Peyer's patch (tissue), 4 donors: ENCODE data around the gene TMEM202.

Experiments
- POLR2A ChIP-seq, 2 donors: fragments of 450-650 bp; IDR thresholded peaks; one replicate each; pipeline ENCODE4 v1.5.1; 2017; ENCODE audit warnings: antibody characterized with exemption in 2 of 2, mild to moderate bottlenecking in 2 of 2, moderate library complexity in 2 of 2
- TF ChIP-seq, protein P1 (sequence below), 6 experiments: fragments of 450-650 bp in 4 of 6; fragments of 200-600 bp in 2 of 6; sonication (generic) in 1 of 6; IDR thresholded peaks; one replicate each; pipeline ENCODE4 v1.5.1; 2017 to 2019; ENCODE audit warnings: antibody characterized with exemption in 6 of 6, mild to moderate bottlenecking in 3 of 6, moderate library complexity in 1 of 6

DNA sequence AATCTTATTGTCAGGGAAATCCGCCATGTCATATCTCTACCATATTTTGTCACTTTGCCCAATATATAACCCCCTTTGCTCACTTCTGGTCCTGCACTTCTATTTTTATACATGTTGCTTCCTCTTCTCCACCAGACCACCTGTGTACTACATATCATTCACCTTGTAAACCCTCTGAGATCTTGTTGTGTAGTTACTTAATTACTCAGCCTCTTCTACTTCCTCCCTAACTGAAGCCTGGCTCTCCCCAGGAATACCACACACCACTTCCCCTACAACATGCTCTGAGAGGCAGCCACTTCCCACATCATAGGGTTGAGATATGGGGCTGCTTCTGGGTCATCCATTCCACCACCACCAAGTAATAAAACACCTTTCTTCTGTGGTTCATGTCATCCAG, 32.3 kb upstream of the TMEM202 start:
- TF ChIP-seq, protein P1, sequence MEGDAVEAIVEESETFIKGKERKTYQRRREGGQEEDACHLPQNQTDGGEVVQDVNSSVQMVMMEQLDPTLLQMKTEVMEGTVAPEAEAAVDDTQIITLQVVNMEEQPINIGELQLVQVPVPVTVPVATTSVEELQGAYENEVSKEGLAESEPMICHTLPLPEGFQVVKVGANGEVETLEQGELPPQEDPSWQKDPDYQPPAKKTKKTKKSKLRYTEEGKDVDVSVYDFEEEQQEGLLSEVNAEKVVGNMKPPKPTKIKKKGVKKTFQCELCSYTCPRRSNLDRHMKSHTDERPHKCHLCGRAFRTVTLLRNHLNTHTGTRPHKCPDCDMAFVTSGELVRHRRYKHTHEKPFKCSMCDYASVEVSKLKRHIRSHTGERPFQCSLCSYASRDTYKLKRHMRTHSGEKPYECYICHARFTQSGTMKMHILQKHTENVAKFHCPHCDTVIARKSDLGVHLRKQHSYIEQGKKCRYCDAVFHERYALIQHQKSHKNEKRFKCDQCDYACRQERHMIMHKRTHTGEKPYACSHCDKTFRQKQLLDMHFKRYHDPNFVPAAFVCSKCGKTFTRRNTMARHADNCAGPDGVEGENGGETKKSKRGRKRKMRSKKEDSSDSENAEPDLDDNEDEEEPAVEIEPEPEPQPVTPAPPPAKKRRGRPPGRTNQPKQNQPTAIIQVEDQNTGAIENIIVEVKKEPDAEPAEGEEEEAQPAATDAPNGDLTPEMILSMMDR (IDR thresholded peaks at IDR 0.05), result no peak
- no peak for TF ChIP-seq POLR2A (IDR thresholded peaks at IDR 0.05)
